HepG2 (cell line): ENCODE data around the gene SETD1B. TPM values are rescaled to one million over a fixed set of nuclear protein-coding genes. Genes with fewer than 3 reads are reported as not detected.

ENCODE experiments used
- BCL3 ChIP-seq: sonication (generic); formaldehyde crosslinking; IDR thresholded peaks from 2 replicates; pipeline ENCODE4 v1.5.1; 2020; ENCODE audit warnings: mild to moderate bottlenecking, missing genetic modification reagents, moderate library complexity
- CCAR2 ChIP-seq: fragments of 200-400 bp; formaldehyde crosslinking; optimal IDR thresholded peaks from 2 replicates; pipeline ENCODE3; 2018; ENCODE audit warnings: low read depth, mild to moderate bottlenecking, low read length, moderate library complexity
- CEBPZ ChIP-seq: IDR thresholded peaks from 2 replicates; pipeline ENCODE4 v1.6.1; 2012; ENCODE audit warnings: low read length, improper control_type of control experiment
- DMAP1 ChIP-seq: IDR thresholded peaks from 2 replicates; pipeline ENCODE4 v1.6.1; 2016
- FOSL2 ChIP-seq: sonication (generic); formaldehyde crosslinking; IDR thresholded peaks from 2 replicates; pipeline ENCODE4 v1.4.0; 2020; ENCODE audit warnings: missing genetic modification reagents
- GPBP1L1 ChIP-seq: sonication (generic); formaldehyde crosslinking; IDR thresholded peaks from 2 replicates; pipeline ENCODE4 v1.5.0; 2020; ENCODE audit warnings: mild to moderate bottlenecking, missing genetic modification reagents
- JARID2 ChIP-seq: sonication (generic); formaldehyde crosslinking; IDR thresholded peaks from 2 replicates; pipeline ENCODE4 v1.8.1; 2023; ENCODE audit warnings: missing genetic modification reagents, inconsistent platforms; ENCODE audit not compliant: insufficient replicate concordance
- KDM2A ChIP-seq: sonication (generic); formaldehyde crosslinking; IDR thresholded peaks from 2 replicates; pipeline ENCODE4 v1.4.0; 2020; ENCODE audit warnings: low read depth, missing genetic modification reagents, borderline replicate concordance
- NFIB ChIP-seq: sonication (generic); formaldehyde crosslinking; IDR thresholded peaks from 2 replicates; pipeline ENCODE4 v1.9.0; 2021; ENCODE audit warnings: missing genetic modification reagents, mild to moderate bottlenecking, borderline replicate concordance
- PHB2 ChIP-seq: fragments of 450-650 bp; IDR thresholded peaks from 2 replicates; pipeline ENCODE4 v1.6.1; 2018; ENCODE audit not compliant: partially characterized antibody
- SAP130 ChIP-seq: IDR thresholded peaks from 2 replicates; pipeline ENCODE4 v1.6.1; 2016; ENCODE audit warnings: low read depth
- TBX3 ChIP-seq: fragments of 450-650 bp; IDR thresholded peaks from 2 replicates; pipeline ENCODE4 v1.6.1; 2017; ENCODE audit warnings: antibody characterized with exemption, mild to moderate bottlenecking, inconsistent platforms, borderline replicate concordance
- ZBTB33 ChIP-seq: sonication (generic); formaldehyde crosslinking; IDR thresholded peaks from 2 replicates; pipeline ENCODE4 v1.4.0; 2020; ENCODE audit warnings: missing genetic modification reagents
- ZBTB38 ChIP-seq: sonication (generic); formaldehyde crosslinking; IDR thresholded peaks from 2 replicates; pipeline ENCODE4 v1.5.1; 2020; ENCODE audit warnings: mild to moderate bottlenecking, missing genetic modification reagents
- ZNF17 ChIP-seq: sonication (generic); formaldehyde crosslinking; IDR thresholded peaks from 2 replicates; pipeline ENCODE4 v1.5.0; 2020; ENCODE audit warnings: mild to moderate bottlenecking, missing genetic modification reagents
- ZNF362 ChIP-seq: sonication (generic); formaldehyde crosslinking; IDR thresholded peaks from 2 replicates; pipeline ENCODE4 v1.4.0; 2020; ENCODE audit warnings: missing genetic modification reagents, mild to moderate bottlenecking, borderline replicate concordance
- ZNF614 ChIP-seq: IDR thresholded peaks from 2 replicates; pipeline ENCODE4 v1.6.1; 2018; ENCODE audit warnings: missing biosample characterization, missing genetic modification reagents, inconsistent platforms, borderline replicate concordance
- ZNF674 ChIP-seq: sonication (generic); formaldehyde crosslinking; IDR thresholded peaks from 2 replicates; pipeline ENCODE4 v1.5.0; 2020; ENCODE audit warnings: low read depth, mild to moderate bottlenecking, missing genetic modification reagents
- ZNF891 ChIP-seq: sonication (generic); formaldehyde crosslinking; IDR thresholded peaks from 2 replicates; pipeline ENCODE4 v1.5.0; 2020; ENCODE audit warnings: mild to moderate bottlenecking, missing genetic modification reagents
- polyA plus RNA-seq, 8 experiments: library from polyadenylated mRNA; depleted of rRNA in 3 of 8; stranded (reverse) in 7 of 8; unstranded in 1 of 8; fragments of >200 nt; fragmentation: Illumina TruSeq in 4 of 8; extraction: Trizol in 4 of 8; gene quantifications; 2 replicates each; pipeline versions ENCODE4 v1.2.1 to v1.2.3, GENCODE V29; 2011 to 2016; ENCODE audit warnings: low read depth in 4 of 8, missing spikeins in 1 of 8, mixed read lengths in 1 of 8; ENCODE audit not compliant: insufficient read depth in 1 of 8
- total RNA-seq, 5 experiments: library from RNA; depleted of rRNA; stranded (reverse); fragments of >200 nt; fragmentation: Illumina TruSeq; extraction: Trizol; gene quantifications; 2 replicates each; pipeline ENCODE4 v1.2.3, GENCODE V29; 2016; ENCODE audit warnings: low read depth in 1 of 5

The SETD1B gene
- total and polyA plus RNA-seq, 2 of the 13 experiments (the other 11 are each of a cell fraction or from before 2014, with no cell fraction given) = 1.1 to 1.4 TPM

- peak; percentile 66; the same call in 1 of the 2 replicates for TF ChIP-seq ZBTB33
- peak; percentile 96 for TF ChIP-seq DMAP1
- TF ChIP-seq ZNF17 (CRISPR knock-in tag) = no peak
- TF ChIP-seq PHB2 = no peak
- TF ChIP-seq ZNF891 (CRISPR knock-in tag) = peak; percentile 35; the same call in 1 of the 2 replicates
- TF ChIP-seq KDM2A (CRISPR knock-in tag) = peak; percentile 92
- TF ChIP-seq BCL3 (CRISPR knock-in tag) = no peak; the same call in 1 of the 2 replicates
- TF ChIP-seq ZBTB38 = no peak; the same call in none of the 2 replicates
- no peak for TF ChIP-seq GPBP1L1 (CRISPR knock-in tag)
- no peak for TF ChIP-seq NFIB (CRISPR knock-in tag)
- no peak for TF ChIP-seq ZNF674 (CRISPR knock-in tag)
- peak; percentile 67 for TF ChIP-seq FOSL2
- TF ChIP-seq ZNF614 (CRISPR knock-in tag) = peak; percentile 86; the same call in 1 of the 2 replicates
- no peak for TF ChIP-seq JARID2
- TF ChIP-seq CEBPZ = no peak
- TF ChIP-seq CCAR2 = peak; percentile 14
- peak; percentile 57; the same call in 1 of the 2 replicates for TF ChIP-seq ZNF362
- TF ChIP-seq TBX3 = peak; percentile 66
- peak; percentile 97 for TF ChIP-seq SAP130
Observed at GRCh38 chr12:121796855-121797751, 6.7 kb upstream of the SETD1B start (continued).
